Loucy (cell line): ENCODE results near the gene TOMT.
A peak's percentile ranks its signal among the peaks of the same experiment; 100 is the strongest.

ENCODE experiments used
- H2AFZ ChIP-seq: fragments of 200-600 bp; sonication (generic); 2 replicates; pipeline ENCODE4 v1.6.0; 2016; ENCODE audit warnings: antibody characterized with exemption, mild to moderate bottlenecking, low read length, moderate library complexity
- H3F3A ChIP-seq: fragments of 200-600 bp; 2 replicates; pipeline ENCODE4 v1.6.0; 2016; ENCODE audit warnings: antibody characterized with exemption, low read depth, mild to moderate bottlenecking
- H3K27me3 ChIP-seq: fragments of 200-600 bp; sonication (generic); 2 replicates; pipeline ENCODE4 v1.6.1; 2014; ENCODE audit warnings: low read length, mild to moderate bottlenecking; ENCODE audit not compliant: insufficient read depth, poor library complexity, severe bottlenecking
- H3K36me3 ChIP-seq: fragments of 200-600 bp; sonication (generic); 2 replicates; pipeline ENCODE4 v1.6.1; 2016; ENCODE audit warnings: low read length; ENCODE audit not compliant: insufficient read depth
- H3K4me1 ChIP-seq: fragments of 200-600 bp; sonication (generic); 2 replicates; pipeline ENCODE4 v1.5.1; 2014; ENCODE audit warnings: low read length, mild to moderate bottlenecking; ENCODE audit not compliant: insufficient read depth, poor library complexity, severe bottlenecking
- H3K4me2 ChIP-seq: fragments of 200-600 bp; sonication (generic); 2 replicates; pipeline ENCODE4 v1.6.0; 2014; ENCODE audit warnings: antibody characterized with exemption, low read length, low read depth, mild to moderate bottlenecking; ENCODE audit not compliant: poor library complexity, severe bottlenecking
- H3K4me3 ChIP-seq: fragments of 200-600 bp; sonication (generic); 2 replicates; pipeline ENCODE4 v1.5.1; 2014; ENCODE audit warnings: low read length, mild to moderate bottlenecking, mixed read lengths; ENCODE audit not compliant: poor library complexity, severe bottlenecking
- H3K79me2 ChIP-seq: fragments of 200-600 bp; sonication (generic); 2 replicates; pipeline ENCODE4 v1.6.1; 2014; ENCODE audit warnings: low read length; ENCODE audit not compliant: insufficient read depth
- H3K9ac ChIP-seq: fragments of 200-600 bp; sonication (generic); 2 replicates; pipeline ENCODE4 v1.6.0; 2014; ENCODE audit warnings: mild to moderate bottlenecking, low read depth, low read length, moderate library complexity; ENCODE audit not compliant: poor library complexity, severe bottlenecking
- H3K9me2 ChIP-seq: fragments of 200-600 bp; sonication (generic); replicated peaks from 2 replicates; pipeline ENCODE4 v1.6.1; 2016; ENCODE audit warnings: low read depth, low read length, mixed read lengths
- H3K9me3 ChIP-seq: fragments of 200-600 bp; sonication (generic); 2 replicates; pipeline ENCODE4 v1.6.1; 2014; ENCODE audit warnings: mild to moderate bottlenecking, antibody characterized with exemption, low read length, low read depth; ENCODE audit not compliant: insufficient read depth
- H4K20me1 ChIP-seq: fragments of 200-600 bp; sonication (generic); 2 replicates; pipeline ENCODE4 v1.6.0; 2014; ENCODE audit warnings: antibody characterized with exemption, low read length, mild to moderate bottlenecking; ENCODE audit not compliant: insufficient read depth, poor library complexity, severe bottlenecking
- CTCF ChIP-seq: fragments of 200-600 bp; sonication (generic); conservative IDR thresholded peaks from 2 replicates; pipeline ENCODE4 v1.5.1; 2014; ENCODE audit warnings: mild to moderate bottlenecking, antibody characterized with exemption, low read length
- EZH2phosphoT487 ChIP-seq: fragments of 200-600 bp; IDR thresholded peaks from 2 replicates; pipeline ENCODE4 v1.6.1; 2018; ENCODE audit warnings: antibody characterized with exemption, mild to moderate bottlenecking, moderate library complexity, borderline replicate concordance

The TOMT gene

GRCh38 chr11:72102631-72102945 is 3.1 kb upstream of the TOMT start:
- Histone ChIP-seq H3K9me2 (no peaks in the 10 kb centered on the region), H3K4me1 (peaks cover 45% of the 10 kb centered on the region), H3F3A (peaks cover 7% of the 10 kb centered on the region; the same call in 1 of the 2 replicates), H2AFZ (peak overlapping the region; percentile 64), H3K9ac (peak overlapping the region; percentile 98), H3K36me3 (peaks cover 13% of the 10 kb centered on the region; the same call in 1 of the 2 replicates), H3K9me3 (no peaks in the 10 kb centered on the region), H4K20me1 (peaks cover 4% of the 10 kb centered on the region), H3K27me3 (no peaks in the 10 kb centered on the region), H3K4me2 (peak overlapping the region; percentile 96), H3K79me2 (peaks cover 43% of the 10 kb centered on the region), H3K4me3 (peak overlapping the region; percentile 99)
- TF ChIP-seq EZH2phosphoT487 (no peak), CTCF (no peak)

- peak; percentile 42 for TF ChIP-seq CTCF
- TF ChIP-seq EZH2phosphoT487 = no peak
- peak within 1 kb of the TSS; percentile 96 for H3K4me2 ChIP-seq
- peaks cover 42% of the 10 kb centered on the region for H3K79me2 ChIP-seq
- peak within 1 kb of the TSS; percentile 64 for H2AFZ ChIP-seq
- H3K9me3 ChIP-seq = no peaks in the 10 kb centered on the region
- peaks cover 45% of the 10 kb centered on the region for H3K4me1 ChIP-seq
- H3K27me3 ChIP-seq = no peaks in the 10 kb centered on the region
- peak within 1 kb of the TSS; percentile 99 for H3K4me3 ChIP-seq
- H3K36me3 ChIP-seq = peaks cover 7% of the 10 kb centered on the region; the same call in 1 of the 2 replicates
- H3F3A ChIP-seq = peaks cover 7% of the 10 kb centered on the region; the same call in 1 of the 2 replicates
- peak within 1 kb of the TSS; percentile 98 for H3K9ac ChIP-seq
- no peaks in the 10 kb centered on the region for H3K9me2 ChIP-seq
- H4K20me1 ChIP-seq = peaks cover 4% of the 10 kb centered on the region
Measured at GRCh38 chr11:72102946-72103753, 2.6 kb upstream of the TOMT start, which contains the start of gene LAMTOR1. Gene LAMTOR1 (minus strand): TSS chr11:72103297. CDS start chr11:72103224, 73 bp downstream.

GRCh38 chr11:72103754-72104167 is 2.0 kb upstream of the TOMT start:
- H4K20me1 ChIP-seq = peaks cover 4% of the 10 kb centered on the region
- TF ChIP-seq CTCF (peak; percentile 33), EZH2phosphoT487 (no peak)
- H2AFZ ChIP-seq = no peak overlapping the region
- no peaks in the 10 kb centered on the region for H3K9me2 ChIP-seq
- H3K79me2 ChIP-seq = peaks cover 36% of the 10 kb centered on the region
- peaks cover 45% of the 10 kb centered on the region for H3K4me1 ChIP-seq
- H3K9ac ChIP-seq = peak overlapping the region; percentile 60
- peaks cover 1% of the 10 kb centered on the region; the same call in 1 of the 2 replicates for H3K36me3 ChIP-seq
- H3K4me2 ChIP-seq = peak overlapping the region; percentile 72
- H3K27me3 ChIP-seq = no peaks in the 10 kb centered on the region
- peaks cover 7% of the 10 kb centered on the region; the same call in 1 of the 2 replicates for H3F3A ChIP-seq
- H3K9me3 ChIP-seq = no peaks in the 10 kb centered on the region
- peak overlapping the region; percentile 67 for H3K4me3 ChIP-seq
